Cardiac fibroblast (primary cell): Measurements from ENCODE around the gene MT1F.
"Not testable (repeated sequence)": the region's sequence is repeated elsewhere in the genome, so short reads cannot be mapped to it uniquely, and the experiment has no call there.

ENCODE experiments used
- DNase-seq, 2 donors: peaks; one replicate each; pipeline versions ENCODE4 v3.0.0 to v3.0.0-alpha.2; 2010; ENCODE audit warnings: low read depth in 2 of 2
- H3K4me3 ChIP-seq, 2 donors: replicated peaks in 1 of 2; 1 replicate in 1 of 2; 2 replicates in 1 of 2; pipeline ENCODE4 v1.5.1; 2011; ENCODE audit warnings: low read depth in 2 of 2, low read length in 2 of 2, mild to moderate bottlenecking in 2 of 2, moderate library complexity in 1 of 2
- CTCF ChIP-seq: IDR thresholded peaks from one replicate; pipeline ENCODE4 v1.5.1; 2011; ENCODE audit warnings: low read depth, mild to moderate bottlenecking, low read length, inconsistent platforms

Gene MT1F

GRCh38 chr16:56618138-56618537 lies 39.6 kb upstream of the MT1F start:
- no peak for TF ChIP-seq CTCF
- H3K4me3 ChIP-seq = peak overlapping the region in 1 of 2 donors; percentile 60
- no peak for DNase-seq

- no peak for TF ChIP-seq CTCF
- DNase-seq = no peak
- H3K4me3 ChIP-seq = no peak overlapping the region
These were observed 37.3 kb upstream of the MT1F start for GRCh38 chr16:56620339-56620897.

- not testable (repeated sequence) for H3K4me3 ChIP-seq, DNase-seq
These were observed 35.9 kb upstream of the MT1F start for GRCh38 chr16:56621665-56622445.

GRCh38 chr16:56623184-56623583 lies 34.6 kb upstream of the MT1F start:
- H3K4me3 ChIP-seq, DNase-seq: not testable (repeated sequence)

- no peak overlapping the region for H3K4me3 ChIP-seq
- DNase-seq = no peak
- no peak for TF ChIP-seq CTCF
These were observed 34.1 kb upstream of the MT1F start for GRCh38 chr16:56623637-56624036.

- no peak for TF ChIP-seq CTCF
- H3K4me3 ChIP-seq = peak within 1 kb of the TSS; percentile 59 to 67
- peak; percentile 84 to 86 for DNase-seq
These were observed 32.4 kb upstream of the MT1F start, which contains the start of gene MT1E for GRCh38 chr16:56625140-56625942. TSS of gene MT1E (plus strand) at chr16:56625781. CDS start at chr16:56625852, 71 bp downstream.

GRCh38 chr16:56625943-56626654 lies 31.7 kb upstream of the MT1F start:
- no peak for TF ChIP-seq CTCF
- peak; percentile 85 to 87 for DNase-seq
- H3K4me3 ChIP-seq = peak overlapping the region; percentile 47 to 67
